NCI-H2227 (cell line): ENCODE data around the gene ALKBH1.
"Not testable (repeated sequence)": the region's sequence is repeated elsewhere in the genome, so short reads cannot be mapped to it uniquely, and the experiment has no call there.

Experiments used
- DNase-seq: peaks from one replicate; lab custom pipeline; 2025; ENCODE audit not compliant: unreplicated experiment; lab: John Stamatoyannopoulos, UW

The ALKBH1 gene, protein sequence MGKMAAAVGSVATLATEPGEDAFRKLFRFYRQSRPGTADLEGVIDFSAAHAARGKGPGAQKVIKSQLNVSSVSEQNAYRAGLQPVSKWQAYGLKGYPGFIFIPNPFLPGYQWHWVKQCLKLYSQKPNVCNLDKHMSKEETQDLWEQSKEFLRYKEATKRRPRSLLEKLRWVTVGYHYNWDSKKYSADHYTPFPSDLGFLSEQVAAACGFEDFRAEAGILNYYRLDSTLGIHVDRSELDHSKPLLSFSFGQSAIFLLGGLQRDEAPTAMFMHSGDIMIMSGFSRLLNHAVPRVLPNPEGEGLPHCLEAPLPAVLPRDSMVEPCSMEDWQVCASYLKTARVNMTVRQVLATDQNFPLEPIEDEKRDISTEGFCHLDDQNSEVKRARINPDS

DNA sequence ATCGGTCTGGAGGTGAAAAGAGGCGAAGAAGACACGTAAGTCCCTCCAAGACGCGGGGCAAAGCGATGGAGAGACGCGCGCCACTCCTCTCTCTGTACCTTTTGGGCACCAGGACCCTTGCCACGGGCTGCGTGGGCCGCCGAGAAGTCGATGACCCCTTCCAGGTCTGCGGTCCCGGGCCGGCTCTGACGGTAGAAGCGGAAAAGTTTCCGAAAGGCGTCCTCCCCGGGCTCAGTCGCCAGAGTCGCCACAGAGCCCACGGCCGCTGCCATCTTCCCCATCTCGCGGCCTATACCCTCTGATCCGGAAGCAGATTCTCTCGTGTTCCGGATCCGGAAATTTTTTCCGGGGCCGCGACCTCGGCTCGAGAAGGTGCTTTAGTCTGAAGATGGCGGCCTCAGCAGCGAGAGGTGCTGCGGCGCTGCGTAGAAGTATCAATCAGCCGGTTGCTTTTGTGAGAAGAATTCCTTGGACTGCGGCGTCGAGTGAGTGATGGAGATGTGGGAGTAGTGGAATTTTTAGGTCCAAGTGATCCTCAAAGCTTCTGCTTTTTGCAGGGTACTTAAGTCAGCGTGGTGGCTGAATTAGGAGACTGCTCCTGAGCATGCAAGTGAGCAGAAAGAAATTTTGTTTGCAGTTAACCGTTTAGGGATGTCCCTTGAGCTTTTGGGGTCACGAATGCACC is at the start of gene ALKBH1, which contains the start of gene SLIRP:
Gene ALKBH1 (minus strand): TSS at position 300 of the 685 bp plus-strand sequence. CDS start 19 bp downstream, at position 281.
Gene SLIRP (plus strand): TSS at position 380 of the 685 bp plus-strand sequence. CDS start 9 bp downstream, at position 389.
- DNase-seq, result peak; percentile 92

DNA sequence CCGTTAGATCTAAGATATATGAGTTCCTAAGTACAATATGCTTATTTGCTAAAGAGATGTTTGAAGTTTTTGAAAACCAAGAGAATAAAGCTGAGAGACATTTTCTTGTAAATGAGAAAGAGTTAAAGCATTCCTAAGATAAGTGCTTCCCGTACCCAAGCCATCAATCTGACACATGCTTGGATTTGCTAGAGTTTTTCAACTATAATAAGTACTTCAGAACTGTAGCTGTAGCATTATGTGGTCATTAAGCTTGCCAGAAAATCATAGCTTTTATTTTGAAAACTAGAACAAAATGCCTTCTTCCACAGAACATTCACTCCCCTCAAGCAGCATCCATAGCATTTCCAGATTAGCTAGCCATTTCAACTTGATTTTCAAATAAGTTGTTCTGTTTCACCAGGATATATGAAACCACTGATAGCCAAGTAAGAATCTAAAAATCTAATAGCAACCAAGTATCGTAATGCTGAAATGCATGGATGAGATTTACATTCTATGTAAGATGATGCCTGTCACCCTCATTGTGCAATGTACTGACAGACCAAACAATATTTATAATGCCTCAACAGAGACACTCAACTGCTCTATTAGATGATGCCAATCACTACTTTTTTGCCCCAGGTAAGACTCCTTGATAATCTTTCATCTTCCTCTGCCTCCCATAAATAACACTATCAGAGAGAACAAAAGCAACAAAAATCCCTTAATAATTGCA is 45.1 kb upstream of the ALKBH1 start:
- peak; percentile 33 for DNase-seq

DNA sequence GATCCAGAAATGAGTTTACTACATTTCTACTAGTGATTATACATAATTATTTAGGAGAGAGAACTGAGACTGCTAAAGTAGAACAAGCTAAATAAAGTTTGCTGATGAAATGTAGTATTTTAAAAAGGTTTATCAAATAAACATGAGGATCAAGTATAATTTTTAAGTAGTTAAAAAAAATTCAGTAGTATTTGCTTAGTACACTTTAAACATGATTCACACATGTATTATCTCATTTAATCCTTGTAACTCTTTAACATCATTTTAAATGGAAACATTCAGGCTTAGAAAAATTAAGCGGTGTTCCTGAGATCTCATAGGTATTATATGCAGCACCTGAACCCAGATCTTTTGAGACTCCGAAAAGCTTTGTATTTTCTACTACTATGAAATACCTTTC is 44.4 kb upstream of the ALKBH1 start:
- no peak for DNase-seq

DNA sequence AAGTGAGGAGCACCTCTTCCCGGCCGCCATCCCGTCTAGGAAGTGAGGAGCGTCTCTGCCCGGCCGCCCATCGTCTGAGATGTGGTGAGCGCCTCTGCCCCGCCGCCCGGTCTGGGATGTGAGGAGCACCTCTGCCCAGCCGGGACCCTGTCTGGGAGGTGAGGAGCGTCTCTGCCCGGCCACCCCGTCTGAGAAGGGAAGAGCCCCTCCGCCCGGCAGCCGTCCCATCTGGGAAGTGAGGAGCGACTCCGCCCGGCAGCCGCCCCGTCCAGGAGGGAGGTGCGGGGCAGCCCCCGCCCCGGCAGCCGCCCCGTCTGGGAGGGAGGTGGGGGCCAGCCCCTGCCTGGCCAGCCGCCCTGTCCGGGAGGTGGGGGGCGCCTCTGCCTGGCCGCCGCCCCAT is 39.6 kb upstream of the ALKBH1 start:
- DNase-seq, result not testable (repeated sequence)

DNA sequence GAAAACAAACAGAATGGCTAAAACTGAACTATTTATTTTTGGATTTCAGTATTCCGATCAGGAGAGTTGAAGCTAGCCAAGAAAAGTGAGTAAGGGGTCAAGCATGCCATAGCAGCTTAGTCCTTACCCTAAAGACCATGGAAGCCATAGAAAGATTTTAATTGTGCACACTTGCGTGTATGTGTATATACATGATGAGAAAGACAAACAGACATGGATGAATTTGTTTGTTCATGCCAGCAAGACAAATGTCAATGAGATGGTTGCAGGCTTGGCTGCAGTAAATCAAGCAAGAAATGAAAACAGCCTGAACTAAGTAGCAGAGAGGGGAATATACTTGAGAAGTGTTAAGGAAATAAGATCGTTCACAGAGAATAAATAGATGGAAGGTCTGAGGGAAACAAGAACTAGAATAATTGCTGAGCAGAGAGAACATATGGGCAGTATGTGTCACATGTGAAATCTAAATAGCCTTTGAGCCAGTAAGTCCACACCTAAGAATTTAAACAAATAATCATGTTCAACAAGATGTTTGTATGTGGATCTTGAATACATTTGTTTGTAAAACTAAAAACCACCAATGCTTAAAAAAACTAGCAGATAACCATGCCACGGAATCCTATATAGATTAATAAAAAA is 38.4 kb upstream of the ALKBH1 start:
- DNase-seq, result no peak

DNA sequence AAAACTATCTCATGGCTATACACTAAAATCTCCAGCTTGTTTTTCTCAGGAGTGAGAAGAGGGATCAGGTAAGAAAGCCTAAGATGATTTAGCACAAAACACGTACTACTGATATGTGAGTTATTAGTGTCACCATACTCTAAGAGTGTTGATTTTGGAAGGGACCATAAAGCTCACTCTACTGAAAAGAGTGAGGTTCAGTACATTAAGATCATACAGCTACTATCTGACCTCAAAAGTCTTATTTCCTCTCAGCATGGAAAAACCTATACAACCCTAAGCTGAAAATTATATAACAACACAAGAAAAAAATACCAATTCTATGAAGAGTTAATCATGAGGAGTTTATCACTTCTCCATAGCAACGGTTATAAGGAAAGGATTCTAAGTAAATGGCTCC is 33.6 kb upstream of the ALKBH1 start:
- DNase-seq, result no peak

DNA sequence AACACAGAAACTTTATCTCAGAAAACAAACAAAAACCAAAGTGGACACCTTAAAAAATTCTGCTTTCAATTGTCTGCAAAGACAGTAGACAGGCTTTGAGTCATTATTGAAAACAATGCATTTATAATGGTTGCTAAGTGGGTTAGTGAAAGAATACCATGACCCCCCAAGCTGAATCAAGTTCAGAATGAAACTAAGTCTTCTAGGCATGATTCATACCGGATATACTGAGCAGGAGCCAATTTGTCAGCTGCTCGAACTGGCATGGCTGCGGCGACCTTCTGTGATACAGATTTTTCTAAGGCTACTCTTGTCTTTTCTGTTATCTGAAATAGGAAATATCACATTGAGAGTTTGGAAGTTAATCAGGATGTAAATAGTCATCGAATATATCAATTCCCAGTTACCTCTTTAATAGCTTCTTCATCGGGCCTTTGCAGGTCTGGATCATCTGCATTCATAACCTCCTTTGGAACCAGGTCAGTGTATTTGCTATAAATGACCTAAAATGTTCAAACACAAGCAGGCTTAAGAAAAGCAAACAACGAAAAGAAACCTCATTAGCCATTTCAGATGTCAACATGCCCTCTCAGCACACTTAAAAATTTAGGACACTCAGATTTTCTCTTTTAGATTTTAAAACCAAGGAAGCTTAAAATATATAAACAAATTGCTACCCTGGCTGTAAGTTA is 30.9 kb upstream of the ALKBH1 start:
- DNase-seq, result no peak

DNA sequence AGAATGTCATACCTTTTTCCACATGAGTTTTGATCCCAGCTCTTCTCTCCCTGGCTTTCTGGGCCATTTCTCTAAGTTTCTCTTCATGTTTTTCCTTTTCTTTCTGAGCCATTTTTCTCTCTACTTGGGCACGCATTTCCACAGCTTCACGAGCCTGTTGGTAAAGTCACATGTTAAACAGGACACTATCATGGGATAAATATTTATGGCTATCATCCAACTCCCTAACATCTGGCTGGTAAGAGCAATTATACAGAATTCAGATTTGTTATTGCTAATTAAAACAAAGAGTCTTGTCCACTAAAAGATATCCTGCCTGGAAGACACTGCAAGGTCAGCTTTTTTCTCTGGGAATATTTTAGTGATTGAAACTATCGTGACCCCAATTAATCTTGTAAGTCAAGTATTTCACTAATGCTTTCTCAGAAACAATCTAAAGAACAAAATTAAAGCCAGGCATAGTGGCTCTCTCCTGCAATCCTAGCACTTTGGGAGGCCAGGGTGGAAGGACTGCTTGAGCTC is 23.2 kb upstream of the ALKBH1 start:
- DNase-seq, result no peak

DNA sequence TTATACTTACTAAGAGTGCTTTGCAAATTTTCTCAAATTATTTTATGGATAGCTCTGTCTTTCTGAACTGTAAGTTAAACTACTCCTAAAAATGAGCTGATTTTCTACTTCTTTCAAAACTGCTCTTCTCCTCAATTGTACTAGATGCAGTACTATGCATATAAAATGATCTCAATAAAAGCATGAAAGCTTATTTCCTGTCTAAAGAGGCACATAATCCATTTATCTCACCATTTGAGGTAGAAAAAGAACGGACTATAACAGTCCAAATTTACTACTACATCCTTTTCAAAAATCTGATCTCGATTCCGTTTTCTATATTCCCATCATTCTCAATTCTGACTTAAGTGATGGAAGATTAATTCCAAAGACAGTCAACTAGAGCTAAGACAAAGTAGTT is 14.5 kb upstream of the ALKBH1 start:
- DNase-seq, result no peak

DNA sequence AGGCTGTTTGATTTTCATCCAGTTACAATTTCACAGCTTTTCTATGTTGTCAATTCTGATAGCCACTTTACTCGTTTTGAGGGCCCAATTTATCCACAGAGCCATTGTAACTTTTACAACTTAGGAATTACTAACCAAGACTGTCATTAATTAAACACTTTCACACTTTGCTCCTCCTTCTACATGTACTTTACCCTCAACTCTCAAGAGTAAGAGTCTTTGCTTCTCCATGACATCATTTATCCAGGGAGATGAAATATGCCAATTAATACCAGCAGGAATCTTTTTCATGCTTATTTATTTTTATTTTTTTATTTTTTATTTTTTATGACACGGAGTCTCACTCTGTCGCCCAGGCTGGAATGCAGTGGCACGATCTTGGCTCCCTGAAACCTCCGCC is 13.6 kb upstream of the ALKBH1 start:
- no peak for DNase-seq

DNA sequence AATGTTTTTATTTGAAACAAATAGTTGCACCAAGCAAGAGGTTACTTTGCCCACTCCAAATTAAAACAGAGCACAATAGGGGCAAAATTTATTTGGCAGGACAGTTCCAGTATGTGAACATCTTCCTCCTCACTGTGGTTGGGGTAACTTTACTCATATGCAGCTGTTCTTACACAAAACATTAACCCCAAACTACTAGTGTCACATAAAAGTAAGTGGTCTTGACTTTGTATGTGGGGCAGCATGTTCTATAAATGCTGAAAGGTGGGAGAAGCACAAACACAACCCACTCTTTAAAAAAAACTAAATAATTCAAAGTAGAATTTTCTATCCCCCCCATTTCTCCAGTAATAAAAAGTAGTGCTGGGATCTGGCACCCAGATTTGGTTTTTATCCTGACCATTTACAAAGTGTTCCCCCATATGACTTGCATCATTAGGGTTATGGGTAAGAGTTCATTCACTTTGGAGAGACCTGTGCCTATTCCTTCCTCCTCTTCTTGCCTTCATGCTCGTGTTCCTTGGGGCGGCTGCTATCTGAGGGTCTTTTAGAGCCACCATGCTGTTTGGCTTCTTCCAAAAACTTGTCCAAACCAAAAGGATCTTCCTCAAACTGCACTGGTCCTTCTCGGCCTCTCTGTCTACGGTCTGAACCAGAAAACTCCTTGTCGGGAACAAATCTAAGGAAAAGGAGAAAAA is 9.9 kb upstream of the ALKBH1 start:
- DNase-seq, result no peak

DNA sequence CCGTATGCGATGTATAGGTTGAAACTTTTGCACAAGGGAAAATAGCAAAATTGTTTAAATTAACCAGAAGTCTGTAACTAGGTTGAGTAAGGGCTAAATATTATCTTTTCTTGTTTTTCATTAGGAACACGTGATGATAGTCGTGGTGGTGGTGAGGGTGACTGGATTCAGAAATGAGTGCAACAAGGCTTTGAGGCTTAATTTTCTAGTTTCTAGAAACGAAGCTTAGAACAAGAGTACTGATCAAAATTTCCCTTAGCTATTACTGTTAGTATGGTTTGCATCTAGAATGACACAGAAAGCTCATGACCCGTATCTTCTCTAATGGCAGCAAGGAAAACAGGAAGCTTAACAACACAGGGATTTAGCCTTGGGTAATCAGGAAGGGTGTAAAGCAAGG is 7.1 kb upstream of the ALKBH1 start:
- no peak for DNase-seq

DNA sequence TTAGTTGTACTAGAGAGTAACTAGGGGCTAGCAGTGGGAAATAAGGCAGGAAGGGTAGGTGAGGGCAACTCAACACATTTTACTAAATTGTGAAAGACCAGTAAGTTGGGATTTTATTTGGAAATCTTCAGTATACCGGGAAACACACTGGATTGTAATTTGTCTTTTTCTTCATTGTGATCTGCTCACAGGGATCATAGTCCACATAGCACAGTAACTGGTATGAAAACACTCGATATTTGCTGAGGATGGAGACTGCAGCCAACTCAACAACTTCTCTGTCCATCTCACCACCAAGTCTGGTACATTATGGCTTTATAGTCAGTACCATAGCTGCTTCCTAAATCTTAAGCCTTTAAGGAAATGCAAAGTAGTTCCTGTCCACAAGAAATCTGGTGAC is 2.5 kb upstream of the ALKBH1 start:
- no peak for DNase-seq

DNA sequence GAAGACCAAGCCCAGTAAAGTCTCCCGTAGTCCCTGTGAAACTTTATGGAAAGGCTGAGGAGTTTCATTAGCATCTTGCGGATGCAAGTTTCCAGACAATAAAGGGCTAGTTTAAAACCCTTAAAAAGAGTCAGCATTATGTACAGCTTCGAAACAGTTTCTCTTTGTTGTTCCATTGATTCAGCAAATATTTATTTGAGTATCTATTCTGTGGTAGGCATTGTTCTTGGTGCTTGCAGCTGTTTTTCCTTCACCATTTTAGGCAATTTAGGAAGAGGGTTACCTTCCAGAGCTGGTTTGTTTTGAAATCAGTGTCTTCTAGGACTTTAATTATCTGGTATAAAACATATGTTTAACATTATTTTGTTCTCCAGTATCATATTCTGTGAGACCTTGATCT is 1.6 kb upstream of the ALKBH1 start:
- no peak for DNase-seq

DNA sequence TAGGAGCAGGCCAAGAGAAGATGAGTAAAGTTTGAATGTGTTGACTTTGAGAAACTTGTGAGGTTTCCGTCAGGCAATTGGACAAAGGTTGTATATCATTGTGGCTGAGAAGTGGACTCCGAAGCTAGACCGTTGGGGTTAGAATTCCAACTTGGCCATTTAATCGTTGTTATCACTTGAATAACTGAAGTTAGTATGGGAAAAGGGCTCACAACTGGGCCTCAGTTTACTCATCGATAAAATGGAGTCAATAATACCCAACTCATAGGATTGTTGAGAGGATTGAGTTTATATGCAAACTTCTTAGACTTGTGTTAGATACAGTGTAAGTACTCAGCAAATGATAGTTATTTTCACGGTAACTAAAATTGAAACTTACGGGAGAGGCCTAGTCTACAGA is 926 bp upstream of the ALKBH1 start:
- no peak for DNase-seq

DNA sequence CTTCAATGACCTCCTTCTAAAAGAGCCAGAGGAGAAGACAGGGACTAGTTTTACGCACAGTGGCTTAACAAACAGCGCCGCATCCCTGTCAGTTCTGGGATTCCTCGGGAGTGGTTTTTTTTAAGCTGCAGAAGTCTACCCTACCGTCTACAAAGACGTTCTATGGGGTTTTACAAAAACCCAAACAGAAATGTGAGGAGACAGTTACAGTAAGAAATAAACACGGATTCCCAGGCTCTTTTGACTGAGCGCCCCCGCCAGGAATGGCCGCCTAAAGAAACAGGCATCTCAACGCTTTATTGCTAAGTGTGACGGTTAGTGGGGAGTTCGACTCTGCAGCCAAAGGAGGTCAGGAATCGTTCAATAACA is 484 bp downstream of the ALKBH1 start:
- DNase-seq, result peak; percentile 29

DNA sequence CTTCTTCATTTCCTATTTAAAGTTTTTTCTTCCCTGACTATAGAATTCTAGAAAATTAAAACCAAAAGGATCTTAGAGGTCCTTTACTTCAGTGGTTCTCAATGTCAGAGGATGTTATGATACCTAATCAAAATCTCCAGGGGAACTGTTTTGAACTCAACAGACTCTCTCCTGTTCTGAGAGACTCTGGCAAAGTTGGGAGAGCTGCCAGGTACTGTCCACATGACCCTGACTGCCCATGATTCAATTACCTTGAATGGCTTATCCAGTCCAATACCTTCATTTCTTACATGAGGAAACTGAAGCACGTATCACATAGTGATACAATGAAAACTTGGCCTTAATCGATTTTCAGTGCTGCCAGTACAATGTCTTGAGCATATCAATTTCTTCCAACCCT is 16.6 kb downstream of the ALKBH1 start:
- no peak for DNase-seq

DNA sequence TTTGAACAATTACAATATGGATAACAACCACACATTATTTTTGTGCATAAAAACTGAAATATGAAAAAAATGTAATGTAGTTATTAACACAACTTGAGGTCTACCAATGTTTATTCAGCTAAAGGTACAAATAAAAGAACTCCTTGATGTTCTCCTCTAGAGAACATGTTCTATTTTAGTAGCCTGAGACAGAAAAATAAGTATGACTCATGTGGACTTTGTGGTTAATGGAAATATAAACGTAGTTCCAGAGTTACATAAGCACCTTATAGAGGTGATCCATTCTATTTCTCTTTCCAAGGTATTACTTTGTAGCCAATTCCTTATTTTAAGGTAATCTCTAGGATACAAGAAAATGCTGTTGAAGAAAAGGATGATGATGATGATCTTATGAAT is 25.7 kb downstream of the ALKBH1 start:
- DNase-seq, result no peak

DNA sequence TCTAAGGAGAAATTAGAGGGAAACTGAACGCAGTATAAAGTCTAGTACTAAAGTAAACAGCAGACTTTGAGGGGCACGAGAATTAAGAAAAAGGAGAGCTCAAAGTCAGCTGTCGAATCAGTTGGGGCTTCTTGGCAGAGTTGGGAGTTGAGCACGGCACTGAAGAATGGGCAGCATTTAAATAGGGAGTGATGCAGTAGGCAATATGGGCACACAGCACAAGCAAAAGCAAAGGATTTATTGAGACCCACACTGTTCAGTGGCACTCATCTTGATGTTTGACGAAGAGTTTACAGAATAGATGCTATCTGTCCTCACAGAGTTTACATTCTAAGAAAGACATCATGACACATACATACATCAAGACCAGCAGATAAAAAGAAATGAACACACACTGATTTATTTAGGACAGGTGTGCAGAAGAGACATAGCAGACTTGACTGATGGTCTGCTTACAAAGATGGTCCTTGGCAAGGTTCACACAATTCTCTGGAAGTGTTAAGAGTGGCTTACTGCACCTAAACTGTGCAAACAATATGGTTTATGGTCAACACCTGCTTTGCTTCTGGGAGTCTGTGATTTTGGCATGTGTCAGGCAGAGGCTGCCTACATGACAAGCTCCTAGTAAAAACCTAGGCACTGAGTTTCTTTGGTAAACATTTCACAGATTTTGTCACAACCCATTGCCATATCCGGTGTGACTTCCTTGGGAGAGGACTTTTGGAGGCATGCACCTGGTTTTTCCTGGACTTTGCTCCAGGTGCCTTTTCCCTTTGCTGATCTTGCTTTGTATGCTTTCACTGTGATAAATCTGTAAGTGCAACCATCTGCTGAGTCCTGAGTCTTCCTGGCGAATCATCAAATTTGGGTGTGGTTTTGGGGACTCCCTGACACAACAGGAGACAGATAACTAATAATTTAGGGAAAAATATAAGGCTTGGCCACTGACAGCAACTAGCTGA is 26.3 kb downstream of the ALKBH1 start:
- no peak for DNase-seq
